H54 (cell line): Measurements from ENCODE around the gene YPEL2.

ENCODE experiments used
- DNase-seq: peaks from one replicate; pipeline ENCODE4 v3.0.0; 2011; ENCODE audit warnings: low spot score, mixed read lengths; ENCODE audit not compliant: insufficient read length
- FAIRE-seq: peaks from 3 replicates; lab custom pipeline; 2011; peaks lifted over from hg19 to GRCh38; lab: Jason Lieb, UNC
- POLR2A ChIP-seq: IDR thresholded peaks from 2 replicates; pipeline ENCODE4 v1.6.1; 2011; ENCODE audit warnings: low read depth, mild to moderate bottlenecking, low read length

YPEL2 gene

DNA sequence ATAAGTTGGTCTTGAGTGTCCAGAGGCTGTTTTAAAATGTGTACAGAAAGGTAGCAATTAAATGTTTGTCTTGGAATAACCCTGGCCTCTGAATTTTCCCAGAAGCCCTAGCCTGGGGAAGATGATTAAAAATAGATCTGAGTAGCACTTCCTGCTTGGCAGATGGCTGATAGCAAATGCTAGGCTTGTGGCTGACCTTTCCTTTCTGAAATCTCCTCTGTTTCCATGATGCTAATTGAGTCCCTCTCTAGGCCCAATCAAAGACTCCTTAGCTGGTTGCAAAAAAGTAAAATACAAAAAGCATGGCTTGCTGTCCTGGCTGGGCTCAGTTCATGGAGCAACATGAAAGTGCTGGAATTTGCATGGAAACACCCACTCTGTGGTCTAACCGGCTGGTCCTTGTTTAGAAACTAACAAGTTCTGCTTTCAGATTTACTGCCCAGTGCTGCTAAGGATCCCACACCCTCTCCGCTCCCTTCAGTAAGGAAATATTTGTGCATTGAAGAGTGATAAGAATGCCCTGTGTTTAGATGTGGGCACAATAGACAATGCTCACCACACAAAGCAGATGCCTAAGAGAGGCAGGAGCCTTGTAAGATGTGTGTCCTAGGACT is 40.8 kb downstream of the YPEL2 start:
- no peak for DNase-seq

DNA sequence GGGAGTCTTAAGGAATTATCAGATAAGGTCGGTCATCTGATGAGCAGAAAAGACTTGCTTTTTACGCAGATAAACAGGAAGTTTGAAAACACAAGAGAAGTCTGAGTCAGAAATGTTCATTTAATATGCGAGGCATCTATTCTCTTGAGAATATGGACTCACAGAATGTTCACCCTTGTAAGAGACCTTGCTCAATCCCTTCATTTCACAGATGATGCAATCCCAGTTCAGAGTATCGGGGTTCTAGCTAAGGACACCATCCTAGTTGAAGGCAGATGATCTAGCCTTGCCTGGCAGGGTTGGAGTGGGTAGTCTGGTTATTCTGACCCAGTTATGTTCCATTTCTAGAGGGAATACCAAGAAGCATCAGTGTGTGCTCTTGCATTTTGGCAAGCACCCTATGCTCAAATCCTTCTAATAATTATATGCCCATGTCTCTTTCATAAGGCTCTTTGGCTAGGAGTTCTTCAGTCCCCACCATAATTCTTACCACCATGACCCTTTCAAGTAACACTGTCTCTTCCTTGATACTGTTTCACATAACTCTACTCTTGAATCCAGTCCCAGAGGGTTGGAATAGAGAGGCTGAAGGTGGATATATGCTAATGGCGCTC is 42.5 kb downstream of the YPEL2 start:
- DNase-seq (no peak), FAIRE-seq (no peak)
- TF ChIP-seq POLR2A = no peak

More for the DNA sequence above, 40.8 kb downstream of the YPEL2 start:
- TF ChIP-seq POLR2A = no peak
- FAIRE-seq = no peak

DNA sequence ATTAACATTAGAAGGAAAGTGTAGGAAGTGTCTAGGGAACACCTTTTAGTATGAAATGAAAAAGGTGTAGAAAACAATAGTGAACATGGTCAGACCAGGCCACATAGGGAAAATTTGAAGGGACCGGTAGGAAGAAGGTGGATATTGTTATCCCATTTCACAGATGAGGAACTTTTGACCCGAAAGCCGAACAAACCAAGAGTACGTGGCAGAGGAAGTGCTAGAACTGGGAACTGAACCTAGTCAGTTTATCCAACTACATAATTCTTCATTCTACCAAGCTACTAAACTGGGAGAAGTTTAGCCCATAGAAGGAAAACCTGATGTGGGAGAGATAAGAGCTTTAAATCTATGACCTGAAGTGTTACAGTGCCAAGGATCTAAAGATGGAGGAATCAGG is 43.2 kb downstream of the YPEL2 start:
- TF ChIP-seq POLR2A = no peak
- DNase-seq (no peak), FAIRE-seq (no peak)

DNA sequence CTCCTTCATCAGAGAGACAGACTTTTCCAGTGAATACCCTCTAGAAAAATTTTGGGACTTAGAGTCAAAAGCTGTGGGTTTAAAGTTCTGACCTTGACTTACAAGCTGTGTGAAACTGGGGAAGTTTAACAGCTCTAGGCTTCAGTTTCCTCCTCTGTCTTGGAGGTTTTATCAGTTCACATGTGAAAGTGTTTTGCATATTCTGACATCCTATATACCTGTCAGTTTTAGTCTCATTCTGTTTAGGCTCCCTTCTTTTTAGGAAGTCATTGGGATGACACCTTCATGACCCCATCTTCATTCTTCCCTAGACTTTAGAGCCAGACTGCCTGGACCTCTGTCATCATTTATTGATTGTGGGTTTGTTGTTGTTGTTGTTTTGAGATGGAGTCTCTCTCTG is 44.4 kb downstream of the YPEL2 start:
- TF ChIP-seq POLR2A = no peak
- FAIRE-seq (no peak), DNase-seq (no peak)

DNA sequence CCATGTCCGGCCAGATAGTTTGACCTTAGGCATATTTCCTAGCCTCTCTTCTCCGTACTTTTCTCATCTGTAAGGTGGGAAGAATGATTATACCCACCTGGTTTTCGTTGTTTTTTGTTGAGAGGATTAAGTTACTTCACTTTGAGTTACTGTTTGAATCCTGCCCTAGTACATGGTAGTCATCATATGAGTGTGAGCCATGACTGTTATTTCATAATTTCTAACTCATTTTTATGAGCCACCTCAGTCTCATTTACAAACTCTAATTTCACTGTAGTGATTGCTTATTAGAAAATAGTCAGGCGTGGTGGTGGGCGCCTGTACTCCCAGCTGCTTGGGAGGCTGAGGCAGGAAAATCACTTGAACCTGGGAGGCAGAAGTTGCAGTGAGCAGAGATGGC is 45.1 kb downstream of the YPEL2 start:
- no peak for DNase-seq
- FAIRE-seq = no peak
- TF ChIP-seq POLR2A = no peak

DNA sequence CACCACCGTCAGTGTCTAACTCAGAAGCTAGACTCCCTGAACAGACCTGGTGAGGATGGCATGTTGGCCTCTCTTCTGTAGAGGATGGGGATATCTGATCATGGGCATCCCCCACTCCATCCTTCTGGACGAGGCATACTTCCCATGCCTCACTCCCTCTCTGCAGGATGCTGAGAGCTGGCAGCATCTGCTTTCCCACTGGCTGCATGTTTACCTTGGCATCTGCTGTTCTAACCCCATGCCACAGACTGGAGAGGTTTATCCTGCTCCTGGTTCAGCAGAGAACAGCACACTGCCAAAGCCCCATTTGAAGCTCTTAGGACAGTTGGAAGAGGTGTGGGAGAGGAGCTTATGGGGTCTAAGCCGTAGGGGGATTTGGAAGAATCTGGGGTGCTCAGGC is 46.0 kb downstream of the YPEL2 start:
- FAIRE-seq (no peak), DNase-seq (peak; percentile 27)
- no peak for TF ChIP-seq POLR2A

DNA sequence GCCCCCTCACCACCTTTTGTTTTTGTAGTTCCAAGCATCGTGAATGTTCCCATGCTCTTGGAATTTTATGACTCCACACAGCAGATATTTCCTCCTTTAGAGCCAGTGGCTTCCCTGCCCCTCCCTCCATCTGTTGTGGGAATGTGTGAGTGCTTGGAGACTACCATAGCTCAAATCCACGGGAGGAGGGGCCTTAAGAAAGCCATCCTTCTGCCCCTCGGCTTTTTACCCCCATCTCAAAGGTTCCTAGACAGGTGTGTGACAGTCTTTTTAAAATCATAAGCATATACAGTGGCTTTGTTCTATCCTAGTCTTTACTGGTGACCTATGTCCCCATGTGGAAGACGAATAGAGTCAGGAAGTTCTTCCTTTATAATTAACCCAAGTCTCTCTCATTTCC is 47.2 kb downstream of the YPEL2 start:
- TF ChIP-seq POLR2A = no peak
- DNase-seq (peak; percentile 55), FAIRE-seq (no peak)

DNA sequence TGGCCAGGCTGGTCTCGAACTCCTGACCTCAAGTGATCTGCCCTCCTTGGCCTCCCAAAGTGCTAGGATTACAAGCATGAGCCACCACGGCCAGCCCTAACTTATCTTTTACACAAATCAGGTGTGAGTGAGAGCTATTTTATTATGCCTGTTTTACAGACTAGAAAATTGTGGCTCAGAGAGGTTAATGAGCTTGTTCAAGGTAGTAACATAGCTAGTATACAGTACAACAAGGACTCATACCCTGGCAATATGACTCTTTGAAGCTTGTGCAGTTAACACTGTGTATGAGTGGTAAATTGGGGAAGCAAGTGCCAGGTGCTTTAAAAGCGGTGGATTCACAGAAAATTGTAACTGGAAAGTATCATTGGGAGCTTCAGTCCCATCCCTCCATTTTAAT is 49.0 kb downstream of the YPEL2 start:
- TF ChIP-seq POLR2A = no peak
- FAIRE-seq (no peak), DNase-seq (no peak)

DNA sequence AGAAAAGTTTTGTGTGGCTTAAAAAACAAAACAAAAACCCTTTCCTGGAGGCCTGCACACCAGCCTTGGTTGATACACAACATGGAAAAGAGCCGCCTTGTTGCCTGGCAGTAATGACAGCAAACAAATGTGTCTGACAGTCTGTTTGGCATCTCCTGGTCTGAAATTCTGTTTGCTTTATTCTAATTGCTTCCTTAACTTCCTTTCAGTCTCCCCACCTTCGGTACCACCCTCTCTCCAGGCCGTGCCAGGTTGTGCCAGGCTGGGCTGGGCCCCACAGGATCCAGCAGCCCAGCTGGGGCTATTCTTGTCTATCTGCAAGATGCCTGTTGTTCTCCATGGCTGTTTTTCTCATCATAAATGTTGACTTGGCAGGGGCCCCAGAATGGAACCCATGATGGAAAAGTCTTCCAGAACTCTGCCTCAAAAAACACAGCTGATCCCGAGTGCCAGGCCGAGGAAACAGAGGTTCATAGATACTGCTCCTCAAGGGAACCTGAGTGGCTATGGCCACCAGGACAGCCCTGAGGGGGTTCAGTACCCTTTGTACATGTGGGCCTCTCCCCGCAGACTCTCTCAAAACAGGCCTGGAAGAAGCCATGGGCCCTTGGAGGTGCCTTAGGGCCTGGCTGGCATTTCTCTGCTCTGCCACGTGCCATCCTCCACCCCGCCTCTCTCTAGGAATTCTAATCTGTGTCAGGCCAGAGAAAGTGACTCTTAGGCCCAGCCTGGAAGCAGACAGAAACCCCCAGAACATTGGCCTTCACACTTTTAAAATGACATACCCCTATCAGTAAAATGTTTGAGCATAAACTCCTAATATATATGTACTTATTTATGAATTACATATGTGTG is 50.5 kb downstream of the YPEL2 start:
- TF ChIP-seq POLR2A = no peak
- DNase-seq (no peak), FAIRE-seq (no peak)

DNA sequence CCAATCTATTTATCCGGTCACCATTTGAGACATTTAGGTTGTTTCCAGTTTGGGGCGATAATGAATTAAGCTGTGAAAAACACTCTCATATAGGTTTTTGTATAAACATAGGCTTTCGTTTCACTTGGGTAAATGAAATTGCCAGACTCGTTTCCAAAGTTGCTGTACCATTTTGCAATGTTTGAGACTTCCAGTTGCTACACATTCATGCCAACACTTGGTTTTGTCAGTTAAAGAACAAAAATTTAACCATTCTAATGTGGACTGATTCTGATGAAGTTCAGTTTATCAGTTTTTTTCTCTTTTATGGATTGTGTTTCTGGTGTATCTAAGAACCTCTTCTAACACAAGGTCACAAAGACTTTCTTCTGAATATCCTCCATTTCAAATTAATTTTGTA is 52.4 kb downstream of the YPEL2 start:
- DNase-seq = no peak
- TF ChIP-seq POLR2A = no peak
- no peak for FAIRE-seq

DNA sequence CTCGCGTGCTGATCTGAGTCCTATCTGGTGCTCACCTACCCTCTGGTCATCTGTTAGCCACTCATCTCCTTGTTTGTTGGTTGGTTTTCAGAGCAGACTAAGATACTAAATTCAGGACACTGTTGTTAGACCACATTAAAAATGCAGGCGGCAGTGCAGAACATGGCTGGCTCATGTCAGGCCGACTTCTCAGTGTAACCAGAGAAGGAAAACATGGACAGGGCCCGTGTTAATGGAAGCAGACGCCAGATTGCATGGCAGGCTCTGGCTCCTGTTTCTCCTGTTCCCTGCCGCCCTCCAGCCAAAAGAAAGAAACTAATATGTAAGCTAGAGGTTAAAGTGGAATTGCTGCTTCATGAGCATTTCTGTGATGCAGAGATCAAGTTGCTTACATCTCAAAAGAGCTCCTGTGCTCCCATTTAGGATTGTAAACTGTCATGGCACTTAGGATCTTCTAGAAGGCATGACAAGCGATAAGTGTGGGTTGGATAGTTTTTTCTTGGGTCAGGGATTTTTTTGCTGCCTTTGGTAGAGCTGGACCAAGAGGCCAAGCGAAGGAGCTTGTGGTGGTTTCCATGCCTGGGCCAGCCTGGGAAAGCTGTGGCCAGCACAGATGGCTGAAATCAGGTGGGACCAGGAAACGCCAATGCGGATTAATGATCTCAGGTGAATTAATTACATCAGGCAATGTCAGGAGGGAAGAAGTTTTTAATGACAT is 56.1 kb downstream of the YPEL2 start:
- FAIRE-seq (no peak), DNase-seq (no peak)
- no peak for TF ChIP-seq POLR2A

DNA sequence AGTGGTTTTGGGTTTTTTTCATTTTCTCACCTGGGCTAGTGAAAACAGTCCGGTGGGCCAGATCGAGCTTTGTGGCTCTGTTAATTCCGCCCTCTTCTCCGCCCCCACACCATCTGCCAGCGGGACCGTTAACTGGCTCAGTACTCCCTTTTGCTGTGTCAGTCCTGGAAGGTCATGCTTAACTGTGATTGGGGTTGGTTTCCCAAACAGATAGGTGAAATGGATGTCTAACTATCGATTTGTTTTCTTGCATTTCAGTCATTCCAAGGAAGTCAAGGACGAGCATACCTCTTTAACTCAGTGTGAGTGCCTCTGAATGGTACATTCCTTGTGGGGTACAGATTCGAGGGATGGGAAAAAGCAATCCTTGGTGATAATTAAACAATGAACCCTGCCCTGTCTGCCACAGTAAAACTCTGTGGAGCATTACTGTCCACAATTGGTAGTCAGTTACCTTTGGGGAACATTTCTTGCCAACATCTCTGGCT is 56.7 kb downstream of the YPEL2 start:
- no peak for FAIRE-seq
- no peak for TF ChIP-seq POLR2A

DNA sequence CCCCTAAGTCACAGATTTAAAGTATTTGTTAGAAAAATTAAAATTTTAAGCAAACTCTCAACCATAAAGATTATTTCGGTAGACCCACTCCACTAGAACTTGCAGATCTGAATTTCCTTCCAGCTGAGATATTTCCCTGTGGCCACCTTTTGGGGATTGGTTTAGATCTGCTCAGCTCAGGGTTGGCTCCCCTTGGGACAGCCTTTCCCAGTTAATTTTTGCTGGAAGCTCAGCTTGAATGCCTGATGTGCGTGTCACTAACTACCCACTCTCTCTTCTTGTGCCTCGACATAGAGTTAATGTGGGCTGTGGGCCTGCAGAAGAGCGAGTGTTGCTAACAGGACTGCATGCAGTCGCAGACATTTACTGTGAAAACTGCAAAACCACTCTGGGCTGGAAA is 57.6 kb downstream of the YPEL2 start:
- DNase-seq (no peak), FAIRE-seq (no peak)
- no peak for TF ChIP-seq POLR2A

More for the DNA sequence above, 56.7 kb downstream of the YPEL2 start:
- no peak for DNase-seq

DNA sequence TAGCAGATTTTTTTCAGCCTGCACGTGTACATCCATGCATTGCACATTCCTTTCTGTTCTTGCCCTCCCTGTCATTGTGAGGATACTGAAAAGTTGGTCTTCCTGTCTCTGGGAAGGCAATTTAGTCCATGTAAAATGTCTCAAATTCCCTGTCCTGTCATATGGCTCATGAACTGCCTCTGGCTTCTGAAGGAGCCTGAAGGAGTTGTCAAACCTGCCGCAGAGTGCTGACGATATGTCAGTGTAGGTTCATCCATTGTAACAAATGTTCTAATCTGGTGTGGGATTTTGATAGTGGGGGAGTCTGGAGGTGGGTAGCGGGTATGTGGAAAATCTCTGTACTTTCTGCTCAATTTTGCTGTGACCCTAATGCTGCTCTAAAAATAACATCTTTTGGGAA is 59.6 kb downstream of the YPEL2 start:
- DNase-seq (no peak), FAIRE-seq (no peak)
- TF ChIP-seq POLR2A = no peak
